Gastroesophageal sphincter (tissue), 4 donors: ENCODE data around the gene GK. TPM values are rescaled to one million over a fixed set of nuclear protein-coding genes. Genes with fewer than 3 reads are reported as not detected.
"Not testable (repeated sequence)": the region's sequence is repeated elsewhere in the genome, so short reads cannot be mapped to it uniquely, and the experiment has no call there.

Experiments
- ATAC-seq: fragments of 150-250 bp; one replicate; pipeline ENCODE4 v1.9.1; 2016; ENCODE audit warnings: mild to moderate bottlenecking, moderate library complexity
- H3K27ac ChIP-seq, 4 donors: fragments of 200-600 bp; sonication (generic) in 3 of 4; 1 replicate in 3 of 4; 2 replicates in 1 of 4; pipeline ENCODE4 v1.5.1; 2016 to 2019
- H3K27me3 ChIP-seq: fragments of 200-600 bp; sonication (generic); one replicate; pipeline ENCODE4 v1.5.1; 2019
- H3K36me3 ChIP-seq, 2 donors: fragments of 200-600 bp; sonication (generic); one replicate each; pipeline ENCODE4 v1.5.1; 2019; ENCODE audit warnings: control low read depth in 1 of 2
- H3K4me1 ChIP-seq, 3 donors: fragments of 200-600 bp; sonication (generic); 1 replicate in 2 of 3; 2 replicates in 1 of 3; pipeline ENCODE4 v1.5.1; 2016 to 2019; ENCODE audit warnings: control low read depth in 2 of 3
- H3K4me3 ChIP-seq, 2 donors: fragments of 200-600 bp; sonication (generic); one replicate each; pipeline ENCODE4 v1.5.1; 2019; ENCODE audit warnings: mild to moderate bottlenecking in 1 of 2, moderate library complexity in 1 of 2
- H3K9me3 ChIP-seq, 3 donors: fragments of 200-600 bp; sonication (generic); one replicate each; pipeline ENCODE4 v1.5.1; 2017 to 2019; ENCODE audit warnings: control low read depth in 2 of 3
- EP300 ChIP-seq: sonication (generic); formaldehyde crosslinking; IDR thresholded peaks from one replicate; pipeline ENCODE4 v1.6.1; 2017; ENCODE audit warnings: antibody characterized with exemption, mild to moderate bottlenecking
- POLR2A ChIP-seq, 2 donors: fragments of 450-650 bp; IDR thresholded peaks; one replicate each; pipeline ENCODE4 v1.6.1; 2017; ENCODE audit warnings: antibody characterized with exemption in 2 of 2, mild to moderate bottlenecking in 2 of 2, moderate library complexity in 1 of 2
- POLR2AphosphoS5 ChIP-seq: sonication (generic); formaldehyde crosslinking; IDR thresholded peaks from one replicate; pipeline ENCODE4 v1.6.1; 2017; ENCODE audit warnings: antibody characterized with exemption
- WGBS, 2 donors: methylation state at CpG; one replicate each; pipeline ENCODE4 v1.1.5; 2018; ENCODE audit warnings: low coverage in 1 of 2; 5-methylcytosine and 5-hydroxymethylcytosine counted together
- small RNA-seq, 4 donors: library from RNA; depleted of rRNA; stranded (forward); fragments of <200 nt; gene quantifications; one replicate each; pipeline ENCODE3, GENCODE V24; 2016
- total RNA-seq, 4 donors: library from RNA; depleted of rRNA; stranded (reverse); fragments of >200 nt; gene quantifications; one replicate each; pipeline ENCODE4 v1.1.0, GENCODE V29; 2016
- TF ChIP-seq, protein P1 (sequence below), 4 experiments: fragments of 200-600 bp in 2 of 4; fragments of 450-650 bp in 2 of 4; sonication (generic) in 1 of 4; IDR thresholded peaks; one replicate each; pipeline ENCODE4 v1.5.1; 2017 to 2019; ENCODE audit warnings: antibody characterized with exemption in 4 of 4, mild to moderate bottlenecking in 2 of 4, moderate library complexity in 2 of 4

Gene GK
- total RNA-seq, 4 donors from 2014 or later, result 3.4 to 9.6 (median 5.6) TPM

DNA sequence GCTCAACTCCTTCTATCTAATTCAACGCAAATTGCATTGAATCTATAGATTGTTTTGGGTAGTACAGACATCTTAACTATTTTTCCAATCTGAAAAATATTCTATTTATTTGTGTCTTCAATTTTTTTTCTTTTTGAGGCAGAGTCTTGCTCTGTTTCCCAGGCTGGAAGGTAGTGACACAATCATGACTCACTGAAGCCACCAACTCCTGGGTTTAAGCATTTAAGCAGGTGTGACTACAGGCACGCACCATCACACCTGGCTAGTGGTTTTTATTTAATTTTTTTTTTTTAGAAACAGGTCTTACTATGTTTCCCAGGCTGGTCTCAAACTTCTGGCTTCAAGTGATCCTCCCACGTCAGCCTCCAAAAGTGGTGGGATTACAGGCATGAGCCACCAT is 98.3 kb downstream of the GK start:
- Histone ChIP-seq H3K4me3 (no peak overlapping the region), H3K27ac (no peak overlapping the region), H3K36me3 (no peaks in the 10 kb centered on the region), H3K9me3 (no peaks in the 10 kb centered on the region), H3K4me1 (no peaks in the 10 kb centered on the region), H3K27me3 (no peaks in the 10 kb centered on the region)
- 71 to 95% methylated on average over 3 of the region's 3 CpGs for WGBS, 2 donors
- TF ChIP-seq, protein P1, sequence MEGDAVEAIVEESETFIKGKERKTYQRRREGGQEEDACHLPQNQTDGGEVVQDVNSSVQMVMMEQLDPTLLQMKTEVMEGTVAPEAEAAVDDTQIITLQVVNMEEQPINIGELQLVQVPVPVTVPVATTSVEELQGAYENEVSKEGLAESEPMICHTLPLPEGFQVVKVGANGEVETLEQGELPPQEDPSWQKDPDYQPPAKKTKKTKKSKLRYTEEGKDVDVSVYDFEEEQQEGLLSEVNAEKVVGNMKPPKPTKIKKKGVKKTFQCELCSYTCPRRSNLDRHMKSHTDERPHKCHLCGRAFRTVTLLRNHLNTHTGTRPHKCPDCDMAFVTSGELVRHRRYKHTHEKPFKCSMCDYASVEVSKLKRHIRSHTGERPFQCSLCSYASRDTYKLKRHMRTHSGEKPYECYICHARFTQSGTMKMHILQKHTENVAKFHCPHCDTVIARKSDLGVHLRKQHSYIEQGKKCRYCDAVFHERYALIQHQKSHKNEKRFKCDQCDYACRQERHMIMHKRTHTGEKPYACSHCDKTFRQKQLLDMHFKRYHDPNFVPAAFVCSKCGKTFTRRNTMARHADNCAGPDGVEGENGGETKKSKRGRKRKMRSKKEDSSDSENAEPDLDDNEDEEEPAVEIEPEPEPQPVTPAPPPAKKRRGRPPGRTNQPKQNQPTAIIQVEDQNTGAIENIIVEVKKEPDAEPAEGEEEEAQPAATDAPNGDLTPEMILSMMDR (IDR thresholded peaks at IDR 0.05), result no peak
- TF ChIP-seq POLR2AphosphoS5 (no peak), POLR2A (IDR thresholded peaks at IDR 0.05) (no peak)
- ATAC-seq, result no peak

DNA sequence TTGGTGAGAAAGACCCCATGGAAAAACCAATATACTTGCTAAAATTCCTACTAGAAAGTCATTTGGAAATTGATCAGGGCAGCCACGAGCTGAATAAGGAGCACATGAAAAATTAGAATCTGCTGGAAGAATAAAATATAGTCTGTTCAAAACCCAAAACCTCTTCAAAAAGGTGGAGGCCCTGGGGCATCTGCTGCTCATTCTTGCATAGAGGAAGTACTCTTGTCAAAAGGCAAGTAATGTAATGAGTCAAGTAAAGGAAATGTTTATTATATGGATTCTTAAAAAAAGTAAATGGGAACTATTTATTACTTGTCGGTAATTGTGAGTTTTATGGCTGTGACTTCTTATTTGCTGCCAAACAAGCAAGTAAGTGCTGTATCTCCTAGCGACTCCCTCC is 109.5 kb downstream of the GK start:
- ATAC-seq, result no peak
- H3K27me3 ChIP-seq, result no peaks in the 10 kb centered on the region
- no peaks in the 10 kb centered on the region for H3K9me3 ChIP-seq
- TF ChIP-seq POLR2A (IDR thresholded peaks at IDR 0.05) (no peak), EP300 (no peak), POLR2AphosphoS5 (no peak)
- TF ChIP-seq, protein P1 (IDR thresholded peaks at IDR 0.05), result no peak
- no peaks in the 10 kb centered on the region for H3K4me1 ChIP-seq
- WGBS, 2 donors, result 44 to 54% methylated on average over 3 of the region's 3 CpGs
- no peak overlapping the region for H3K4me3 ChIP-seq
- no peaks in the 10 kb centered on the region for H3K36me3 ChIP-seq
- no peak overlapping the region for H3K27ac ChIP-seq

DNA sequence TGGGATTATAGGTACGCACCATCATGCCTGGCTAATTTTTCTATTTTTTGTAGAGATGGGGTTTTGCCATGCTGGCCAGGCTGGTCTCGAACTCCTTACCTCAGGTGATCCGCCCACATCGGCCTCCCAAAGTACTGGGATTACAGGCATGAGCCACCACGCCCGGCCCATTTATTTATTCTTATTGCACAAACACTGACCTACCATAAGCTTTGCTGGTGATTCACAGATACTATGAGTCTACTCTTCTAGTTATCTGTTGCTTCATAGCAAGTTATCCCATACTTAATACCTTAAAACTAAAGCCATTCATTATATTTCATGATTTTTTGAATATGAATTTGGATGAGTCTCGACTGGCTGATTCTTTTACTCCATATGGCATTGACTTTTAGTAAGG is 120.5 kb downstream of the GK start:
- H3K4me3 ChIP-seq, H3K4me1 ChIP-seq, ATAC-seq, H3K9me3 ChIP-seq, H3K27me3 ChIP-seq, H3K27ac ChIP-seq, H3K36me3 ChIP-seq: not testable (repeated sequence)
- 90 to 92% methylated on average over 2 to 6 of the region's 7 CpGs for WGBS, 2 donors

DNA sequence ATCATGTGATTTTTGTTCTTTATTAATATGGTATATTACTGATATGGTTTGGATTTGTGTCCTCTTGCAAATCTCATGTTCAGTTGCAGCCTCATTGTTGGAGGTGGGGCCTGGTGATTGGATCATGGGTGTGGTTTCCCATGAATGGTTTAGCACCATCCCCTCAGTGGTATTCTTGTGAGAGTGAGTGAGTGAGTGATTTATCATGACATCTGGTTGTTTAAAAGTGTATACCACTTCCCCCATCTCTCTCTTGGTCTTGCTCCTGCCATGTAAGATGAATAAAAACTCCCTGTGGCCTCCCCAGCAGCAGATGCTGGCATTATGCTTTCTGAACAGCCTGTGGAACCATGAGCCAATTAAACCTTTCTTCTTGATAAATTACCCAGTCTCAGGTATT is 124.4 kb downstream of the GK start:
- Histone ChIP-seq H3K4me1 (no peaks in the 10 kb centered on the region), H3K4me3 (no peak overlapping the region), H3K27ac (no peak overlapping the region), H3K27me3 (no peaks in the 10 kb centered on the region), H3K9me3 (no peaks in the 10 kb centered on the region), H3K36me3 (no peaks in the 10 kb centered on the region)
- TF ChIP-seq, protein P1 (IDR thresholded peaks at IDR 0.05), result no peak
- TF ChIP-seq EP300, result no peak
- ATAC-seq, result no peak

DNA sequence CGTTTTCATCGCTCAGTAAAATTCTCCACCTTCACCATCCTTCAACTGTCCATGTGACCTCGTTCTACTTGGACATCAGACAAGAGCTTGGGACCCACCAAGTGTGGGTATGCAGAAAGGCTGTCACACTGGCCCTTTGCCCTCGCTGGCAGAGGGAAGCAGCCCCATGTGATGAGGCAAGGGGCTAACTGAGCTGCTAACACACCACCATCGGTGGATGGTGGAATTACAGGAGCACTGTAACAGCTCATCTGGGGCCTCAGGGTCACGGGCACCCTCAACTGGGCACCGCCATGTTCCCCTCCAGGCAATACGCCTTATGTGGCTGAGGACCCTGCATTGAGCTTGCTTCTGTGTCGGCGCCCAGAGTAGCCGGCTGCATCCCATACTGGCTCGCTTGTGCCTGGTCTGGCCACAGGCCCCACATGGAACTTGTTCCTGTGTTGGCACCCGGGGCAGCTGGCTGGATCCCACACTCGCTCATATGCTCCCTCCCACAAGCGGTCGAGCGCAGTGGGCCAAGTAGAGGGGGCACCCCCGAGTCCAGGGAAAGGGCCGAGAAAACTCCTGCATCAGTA is 126.3 kb downstream of the GK start:
- H3K4me3 ChIP-seq, result no peak overlapping the region
- H3K27ac ChIP-seq, result no peak overlapping the region
- ATAC-seq, result no peak
- H3K4me1 ChIP-seq, result no peaks in the 10 kb centered on the region
- WGBS, 2 donors, result 92 to 100% methylated on average over 2 of the region's 19 CpGs
- H3K27me3 ChIP-seq, result no peaks in the 10 kb centered on the region
- H3K9me3 ChIP-seq, result no peaks in the 10 kb centered on the region
- no peaks in the 10 kb centered on the region for H3K36me3 ChIP-seq
- TF ChIP-seq, protein P1 (IDR thresholded peaks at IDR 0.05), result no peak
- no peak for TF ChIP-seq POLR2AphosphoS5
- TF ChIP-seq EP300, result no peak
- TF ChIP-seq POLR2A (IDR thresholded peaks at IDR 0.05), result no peak

Small RNAs within 50 kb of the gene (small RNA-seq; reads per million reads assigned to genes)
- 0 reads per million in 4 donors for gene CKS1BP6

Other genes with a start within 250 kb of the GK start
- gene TASL, start 75.7 kb upstream of the GK start, total RNA-seq, result 1 to 10 TPM in 2 of 4 donors, under 1 TPM in 1, not detected in 1; 0.46 to 2.0 (median 1.1) TPM
- 10 to 100 TPM; 16.8 to 26.0 (median 18.7) TPM for gene TAB3, start 235.8 kb downstream of the GK start, total RNA-seq